Activated T-cell treated with anti-CD3 and anti-CD28 coated beads, Interleukin-2, amount 50 U/mL, for 48 hours (primary cell): ENCODE measurements around the gene NONO.
A peak's percentile ranks its signal among the peaks of the same experiment; 100 is the strongest.
"Not testable (repeated sequence)": the region's sequence is repeated elsewhere in the genome, so short reads cannot be mapped to it uniquely, and the experiment has no call there.

ENCODE experiments used
- DNase-seq, 2 experiments: peaks; one replicate each; pipeline ENCODE4 v3.0.0-alpha.2; 2020

NONO gene

DNA sequence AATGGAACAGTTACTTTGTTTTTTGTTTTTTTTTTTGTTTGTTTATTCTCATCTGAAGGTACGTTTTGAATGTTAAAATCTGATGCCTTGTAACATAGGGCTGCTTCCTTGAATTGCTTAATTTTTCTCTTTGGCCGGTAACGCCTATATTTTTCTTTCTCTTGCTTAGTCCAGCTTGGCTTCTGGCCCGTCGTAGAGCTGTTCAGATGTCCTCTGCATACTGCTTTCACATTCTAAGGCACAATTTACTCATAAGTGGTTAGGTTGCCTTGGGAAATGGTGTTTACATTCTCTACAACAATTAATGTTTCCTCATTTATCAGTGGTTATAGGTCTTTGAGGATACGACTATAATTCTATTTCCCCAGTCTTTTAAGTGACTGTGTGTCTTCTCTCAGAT lies 7.9 kb downstream of the NONO start:
- no peak for DNase-seq

DNA sequence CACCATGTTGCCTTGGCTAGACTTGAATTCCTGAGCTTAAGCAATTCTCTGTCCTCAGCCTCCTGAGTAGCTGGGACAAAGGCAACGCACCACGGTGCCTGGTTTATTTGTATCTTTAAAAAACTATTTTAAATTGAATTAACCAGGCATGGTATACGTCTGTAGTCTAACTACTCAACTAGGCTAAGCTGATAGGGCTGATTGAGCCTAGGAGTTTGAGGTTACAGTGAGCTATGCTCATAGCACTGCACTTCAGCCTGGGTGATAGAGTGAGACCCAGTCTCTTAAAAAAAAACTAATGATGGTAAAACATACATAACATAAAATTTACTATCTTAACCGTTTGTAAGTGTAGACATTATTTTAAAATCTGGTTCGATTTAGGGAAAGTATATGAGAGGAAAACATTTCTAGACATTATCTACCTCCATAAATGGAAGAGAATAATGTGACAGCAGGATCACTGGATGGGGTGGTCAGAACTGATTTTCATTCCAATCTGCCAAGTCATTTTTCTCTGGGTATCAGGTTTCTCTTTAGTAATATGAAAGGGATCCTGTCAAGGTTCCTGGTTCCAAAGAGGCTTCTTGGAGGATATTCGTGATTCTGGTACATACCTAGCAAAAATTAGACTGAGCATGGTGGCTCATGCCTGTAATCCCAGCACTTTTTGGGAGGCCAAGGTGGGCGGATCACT lies 9.4 kb downstream of the NONO start:
- no peak for DNase-seq

DNA sequence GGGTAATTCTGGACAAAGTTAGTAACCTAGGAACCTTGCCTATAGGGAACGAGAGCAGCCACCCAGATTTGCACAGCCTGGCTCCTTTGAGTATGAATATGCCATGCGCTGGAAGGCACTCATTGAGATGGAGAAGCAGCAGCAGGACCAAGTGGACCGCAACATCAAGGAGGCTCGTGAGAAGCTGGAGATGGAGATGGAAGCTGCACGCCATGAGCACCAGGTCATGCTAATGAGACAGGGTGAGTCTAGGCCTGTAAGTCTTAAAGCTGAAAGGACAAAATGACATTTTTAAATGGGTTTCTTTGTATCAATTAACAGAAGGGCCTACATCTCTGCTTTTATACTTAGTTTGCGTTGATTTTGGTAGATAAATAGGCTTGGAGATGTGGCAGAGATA lies 13.4 kb downstream of the NONO start:
- DNase-seq: no peak

DNA sequence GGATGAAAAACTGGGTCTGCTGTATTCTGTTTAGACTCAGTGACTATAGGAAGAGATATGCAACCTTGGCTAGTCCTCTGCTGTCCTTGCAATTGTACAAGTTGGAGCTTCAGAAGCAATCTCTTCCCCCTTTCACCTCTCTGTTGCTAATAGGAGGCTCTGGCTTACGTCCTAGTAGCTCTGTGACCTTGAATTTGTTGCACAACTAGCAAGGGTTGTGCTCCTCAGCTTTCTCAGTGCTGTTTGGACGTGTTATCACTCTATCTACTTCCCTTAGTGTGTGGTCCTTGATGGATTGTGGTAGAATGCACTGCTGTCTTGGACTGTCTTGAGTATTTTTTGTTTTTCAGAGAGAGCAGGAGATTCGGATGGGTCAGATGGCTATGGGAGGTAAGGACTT lies 14.7 kb downstream of the NONO start:
- DNase-seq: no peak

DNA sequence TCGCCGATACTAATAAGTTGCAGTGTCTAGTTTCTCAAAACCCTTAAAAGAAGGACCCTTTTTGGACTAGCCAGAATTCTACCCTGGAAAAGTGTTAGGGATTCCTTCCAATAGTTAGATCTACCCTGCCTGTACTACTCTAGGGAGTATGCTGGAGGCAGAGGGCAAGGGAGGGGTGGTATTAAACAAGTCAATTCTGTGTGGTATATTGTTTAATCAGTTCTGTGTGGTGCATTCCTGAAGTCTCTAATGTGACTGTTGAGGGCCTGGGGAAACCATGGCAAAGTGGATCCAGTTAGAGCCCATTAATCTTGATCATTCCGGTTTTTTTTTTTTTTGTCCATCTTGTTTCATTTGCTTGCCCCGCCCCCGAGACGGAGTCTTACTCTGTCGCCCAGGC lies 16.6 kb downstream of the NONO start:
- not testable (repeated sequence) for DNase-seq

DNA sequence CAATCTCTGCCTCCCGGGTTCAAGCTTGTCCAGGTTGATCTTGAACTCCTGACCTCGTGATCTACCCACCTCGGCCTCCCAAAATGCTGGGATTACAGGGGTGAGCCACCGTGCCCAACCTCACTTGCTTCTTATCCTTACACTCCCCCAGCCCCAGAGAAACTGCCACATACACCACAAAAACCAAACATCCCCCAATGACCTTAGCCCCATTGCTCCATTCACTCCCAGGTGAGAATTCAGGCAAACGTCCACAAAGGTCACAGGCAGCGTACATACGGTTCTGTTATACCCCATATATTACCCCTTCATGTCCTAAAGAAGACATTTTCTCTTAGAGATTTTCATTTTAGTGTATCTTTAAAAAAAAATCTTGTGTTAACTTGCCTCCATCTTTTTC lies 17.1 kb downstream of the NONO start:
- not testable (repeated sequence) for DNase-seq

DNA sequence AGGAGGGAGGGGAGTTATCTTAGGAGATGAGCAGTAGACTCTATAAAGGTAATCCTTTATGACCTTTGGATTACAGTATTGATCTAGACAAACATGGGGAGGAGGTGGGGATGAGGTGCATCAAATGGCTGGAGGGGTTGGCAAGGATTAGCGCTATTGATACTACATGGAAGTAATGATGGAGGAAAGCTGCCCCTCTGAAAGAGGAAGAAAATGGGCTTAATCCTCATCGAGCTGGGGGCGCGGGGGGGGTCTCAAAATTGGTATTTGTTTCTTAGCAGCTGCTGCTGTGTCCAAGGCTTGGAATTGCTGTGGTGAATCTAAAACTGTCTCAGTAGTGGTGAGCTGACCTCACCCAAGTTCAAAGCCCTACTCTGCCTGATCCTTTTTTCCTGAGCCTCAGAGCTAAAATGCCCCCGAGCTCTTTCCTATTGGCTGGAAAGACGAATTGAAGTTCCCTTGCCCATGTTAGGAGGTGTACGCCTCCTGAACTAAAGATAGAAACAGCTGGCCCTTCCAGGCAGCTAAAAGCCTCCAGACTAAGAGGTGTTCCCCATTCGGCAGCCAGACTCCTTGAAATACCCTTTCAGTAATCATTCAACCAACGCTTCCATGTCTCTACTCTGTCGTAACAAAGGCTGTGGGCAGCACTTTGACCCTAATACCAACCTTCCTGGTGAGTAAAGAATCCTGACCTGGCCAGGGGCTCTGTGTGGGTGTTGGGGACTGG lies 17.9 kb downstream of the NONO start, which contains the start of gene ITGB1BP2:
TSS of gene ITGB1BP2 (plus strand) at position 556 of the 730 bp plus-strand sequence. CDS start at position 613, 57 bp downstream.
- DNase-seq: peak in 1 of 2 experiments; percentile 22

DNA sequence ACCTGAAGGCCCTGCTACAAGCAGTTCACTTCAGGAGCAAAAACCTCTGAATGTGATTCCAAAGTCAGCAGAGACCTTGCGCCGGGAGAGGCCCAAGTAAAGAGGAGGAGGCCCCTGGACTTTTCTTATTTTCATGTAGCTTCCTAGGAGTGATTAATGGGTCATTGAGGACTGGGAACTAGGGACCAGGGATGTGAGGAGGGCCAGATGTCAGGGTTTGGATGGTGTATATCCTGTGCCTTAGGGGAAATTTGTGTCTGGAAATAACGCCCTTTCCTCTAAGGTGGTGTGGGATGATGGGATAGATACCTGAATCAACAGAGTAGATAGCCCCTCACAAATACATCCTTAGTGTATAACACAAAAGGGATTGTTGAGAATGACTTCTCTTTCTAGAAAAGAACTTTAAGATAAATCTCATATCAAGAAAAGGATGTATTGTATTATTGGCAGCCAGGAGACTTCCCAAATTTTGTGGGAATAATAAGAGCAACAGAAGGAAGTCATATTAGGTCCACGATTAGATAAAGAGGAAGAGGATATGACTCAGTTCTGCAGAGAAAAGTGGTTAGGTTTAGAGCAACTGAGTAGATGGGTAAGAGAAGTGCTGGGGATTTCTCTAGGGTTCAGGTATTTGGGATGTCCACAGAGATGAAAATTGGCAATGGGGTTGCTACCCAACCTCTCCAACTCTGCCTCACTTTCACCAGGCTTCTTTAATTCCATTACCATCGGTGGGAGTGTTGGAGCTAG lies 19.2 kb downstream of the NONO start:
- no peak for DNase-seq

DNA sequence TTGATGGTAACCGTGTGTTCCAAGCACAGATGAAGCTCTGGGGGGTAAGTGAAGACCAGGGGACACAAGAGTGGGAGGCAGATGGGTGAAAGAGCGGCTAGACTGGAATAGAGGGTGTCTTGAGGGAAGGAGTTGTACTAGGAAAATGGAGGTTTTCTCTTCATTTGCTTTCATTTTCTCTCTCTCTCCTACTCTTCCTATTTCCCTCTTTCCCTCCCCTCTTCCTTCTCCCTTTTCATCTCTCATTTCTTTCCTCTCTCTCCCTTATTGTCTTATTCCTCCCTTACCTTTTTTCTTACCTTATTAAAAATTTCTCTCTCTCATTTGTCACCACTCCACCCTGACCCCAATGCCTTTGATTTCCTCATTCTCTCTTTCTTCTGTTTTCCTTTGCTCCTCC lies 21.1 kb downstream of the NONO start:
- no peak for DNase-seq

DNA sequence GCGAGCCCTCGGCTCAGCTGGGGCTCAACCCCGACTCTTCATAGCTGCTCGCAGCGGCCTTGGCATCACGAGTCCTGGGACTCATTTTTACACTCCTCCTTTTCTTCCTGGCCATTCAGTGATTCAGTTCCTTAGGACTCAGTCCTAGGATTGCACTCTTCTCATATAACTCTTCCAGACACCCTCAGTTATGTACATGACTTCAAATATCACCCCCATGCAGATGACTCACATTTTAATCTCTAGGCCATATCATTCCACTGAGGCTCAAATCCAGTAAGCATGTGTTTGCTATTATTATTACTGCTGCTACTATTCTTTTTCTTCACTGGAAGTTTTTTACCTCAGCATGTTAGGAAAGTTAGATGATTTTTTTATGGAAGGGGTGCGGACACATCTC lies 32.5 kb downstream of the NONO start:
- no peak for DNase-seq

DNA sequence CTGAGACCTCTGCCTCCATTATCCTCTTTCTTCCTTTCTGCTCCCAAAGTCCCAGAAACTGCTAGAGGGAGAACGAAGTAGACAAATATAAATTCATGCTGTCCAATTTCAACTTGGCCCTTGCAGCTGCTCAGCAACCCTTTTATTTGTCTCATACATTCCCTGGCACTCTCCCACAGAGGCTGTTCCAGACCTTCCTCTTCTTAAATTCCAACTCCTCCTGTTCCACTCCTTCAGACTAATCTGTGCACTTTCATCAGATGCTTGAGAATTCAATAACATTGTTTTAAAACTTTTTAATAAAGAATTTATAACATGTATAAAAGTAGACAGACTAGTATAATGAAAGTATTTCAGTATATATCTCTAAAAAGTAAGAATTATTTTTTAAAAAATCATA lies 33.5 kb downstream of the NONO start:
- not testable (repeated sequence) for DNase-seq

DNA sequence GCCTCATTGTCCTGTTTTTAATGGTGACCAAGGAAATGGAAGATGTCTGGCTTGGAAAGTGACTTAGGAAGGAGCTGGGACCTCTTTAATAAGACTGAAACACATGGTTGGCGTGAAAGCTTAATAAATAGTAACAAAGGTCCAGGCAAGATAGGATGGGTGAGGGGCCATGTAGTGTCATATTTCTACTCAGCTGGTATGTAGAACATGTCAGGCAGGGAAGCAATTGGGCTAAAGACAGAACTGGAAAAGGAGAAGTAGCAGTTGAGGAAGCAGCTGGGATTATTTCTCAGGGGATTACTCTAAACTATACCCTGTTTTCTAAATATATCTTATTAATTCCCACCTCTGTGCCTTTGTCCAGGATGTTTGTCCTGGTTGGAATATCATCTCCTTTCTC lies 36.7 kb downstream of the NONO start:
- no peak for DNase-seq

DNA sequence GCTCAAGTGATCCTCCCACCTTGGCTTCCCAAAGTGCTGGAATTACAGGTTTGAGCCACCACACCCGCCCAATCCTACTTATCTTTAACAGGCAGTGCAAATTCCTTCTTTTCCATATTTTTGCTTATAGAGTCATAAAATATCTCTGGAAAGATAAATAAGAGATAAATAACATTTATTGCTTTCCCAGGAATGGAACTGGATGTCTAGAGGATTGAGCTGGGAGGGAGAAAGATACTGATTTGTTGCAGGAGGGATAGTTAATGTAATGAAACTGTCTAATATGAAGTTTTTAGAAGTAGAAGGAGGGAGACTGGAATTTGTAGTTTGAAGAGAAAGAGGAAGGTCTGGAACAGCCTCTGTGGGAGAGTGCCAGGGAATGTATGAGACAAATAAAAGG lies 38.3 kb downstream of the NONO start:
- DNase-seq: no peak

DNA sequence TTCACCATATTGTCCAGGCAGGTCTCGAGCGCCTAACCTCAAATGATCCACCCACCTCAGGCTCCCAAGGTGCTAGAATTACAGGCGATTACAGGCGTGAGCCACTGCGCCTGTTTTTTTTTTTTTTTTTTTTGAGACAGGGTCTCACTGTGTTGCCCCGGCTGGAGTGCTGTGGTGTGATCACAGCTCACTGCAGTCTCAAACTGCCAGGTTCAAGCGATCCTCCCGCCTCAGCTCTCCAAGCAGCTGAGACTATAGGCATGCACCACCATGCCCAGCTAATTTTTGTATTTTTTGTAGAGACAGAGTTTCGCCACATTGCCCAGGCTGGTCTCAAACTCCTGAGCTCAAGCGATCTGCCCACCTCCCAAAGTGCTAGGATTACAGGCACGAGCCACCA lies 41.0 kb downstream of the NONO start:
- DNase-seq: not testable (repeated sequence)

DNA sequence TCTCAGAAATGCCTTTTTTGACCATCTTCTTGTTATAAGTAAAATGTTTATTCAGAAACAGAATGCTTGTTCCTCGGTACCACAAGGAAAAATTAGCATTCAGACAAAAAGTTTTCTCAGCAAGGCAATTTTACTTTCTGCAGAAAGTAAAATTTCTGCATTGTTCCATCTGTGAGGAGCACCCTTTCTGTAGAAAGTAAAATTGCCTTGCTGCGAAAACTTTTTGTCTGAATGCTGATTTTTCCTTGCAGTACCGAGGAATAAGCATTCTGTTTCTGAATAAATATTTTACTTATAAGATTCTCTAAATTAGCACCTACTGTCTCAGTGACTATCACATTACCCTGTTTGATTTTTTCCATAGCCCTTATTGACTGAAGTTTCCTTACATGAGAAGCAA lies 43.0 kb downstream of the NONO start:
- no peak for DNase-seq

DNA sequence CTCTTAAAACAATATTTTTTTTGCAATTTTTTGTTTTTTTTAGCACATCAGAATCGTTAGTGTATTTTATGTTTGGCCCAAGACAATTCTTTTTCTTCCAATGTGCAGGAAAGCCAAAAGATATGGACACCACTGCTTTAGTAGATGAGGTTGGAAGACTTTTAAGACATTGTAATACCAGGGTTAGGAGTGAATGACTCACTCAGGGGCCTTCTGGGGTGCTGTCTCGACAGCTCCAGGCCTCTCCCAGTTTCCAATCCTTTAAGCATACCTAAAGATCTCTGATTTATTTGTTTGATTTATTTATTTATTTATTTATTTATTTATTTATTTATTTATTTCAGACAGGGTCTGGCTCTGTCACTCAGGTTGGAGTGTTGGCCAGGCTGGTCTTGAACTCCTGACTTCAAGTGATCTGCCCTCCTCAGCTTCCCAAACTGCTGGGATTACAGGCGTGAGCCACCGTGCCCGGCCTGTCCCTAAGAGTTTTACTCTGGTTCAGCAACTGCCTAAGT lies 65.8 kb downstream of the NONO start:
- DNase-seq: not testable (repeated sequence)

DNA sequence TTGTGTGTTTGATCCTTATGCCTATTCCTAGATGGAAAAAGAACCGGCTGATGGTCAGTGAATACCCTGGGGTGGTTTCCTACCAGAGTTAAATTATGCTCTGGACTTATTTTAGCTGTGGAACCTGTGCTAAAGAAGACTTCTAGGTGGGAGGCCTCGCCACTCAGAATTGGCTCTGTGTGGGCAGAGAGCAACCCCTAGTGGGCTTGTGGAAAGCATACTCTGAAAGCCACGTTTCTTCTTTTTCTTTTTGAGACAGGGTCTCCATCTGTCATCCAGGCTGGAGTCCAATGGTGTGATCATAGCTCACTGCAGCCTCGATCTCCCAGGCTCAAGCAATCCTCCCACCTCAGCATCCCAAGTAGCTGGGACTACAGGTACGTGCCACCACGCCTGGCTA lies 66.4 kb downstream of the NONO start:
- not testable (repeated sequence) for DNase-seq
